ENCODE data around the gene PCNP.
A peak's percentile ranks its signal among the peaks of the same experiment; 100 is the strongest.
"Not testable (repeated sequence)": the region's sequence is repeated elsewhere in the genome, so short reads cannot be mapped to it uniquely, and the experiment has no call there.

The PCNP gene

GRCh38 chr3:101633186-101633585 is 59.2 kb downstream of the PCNP start:
- DNase-seq (ENCODE audit: low spot score): no peak

GRCh38 chr3:101634591-101635196 is 60.7 kb downstream of the PCNP start:
- no peak for DNase-seq (ENCODE audit: low spot score)

- no peak for DNase-seq (ENCODE audit: low spot score)
These were observed 61.4 kb downstream of the PCNP start for GRCh38 chr3:101635345-101635744.

GRCh38 chr3:101635954-101636798 is 62.2 kb downstream of the PCNP start:
- peak; percentile 14 for DNase-seq (ENCODE audit: low spot score)

- DNase-seq (ENCODE audit: low spot score): no peak
These were observed 63.5 kb downstream of the PCNP start for GRCh38 chr3:101637451-101637850.

GRCh38 chr3:101638261-101638745 is 64.3 kb downstream of the PCNP start:
- no peak for DNase-seq (ENCODE audit: low spot score)

GRCh38 chr3:101639280-101639963 is 65.4 kb downstream of the PCNP start:
- DNase-seq (ENCODE audit: low spot score): no peak

- DNase-seq (ENCODE audit: low spot score): no peak
These were observed 66.3 kb downstream of the PCNP start for GRCh38 chr3:101640256-101640655.

GRCh38 chr3:101641397-101642115 is 67.6 kb downstream of the PCNP start:
- DNase-seq (ENCODE audit: low spot score): not testable (repeated sequence)

- DNase-seq (ENCODE audit: low spot score): no peak
These were observed 68.5 kb downstream of the PCNP start for GRCh38 chr3:101642441-101642840.

GRCh38 chr3:101643009-101643844 is 69.2 kb downstream of the PCNP start:
- no peak for DNase-seq (ENCODE audit: low spot score)
